ENCODE data around the gene PBRM1. TPM values are rescaled to one million over a fixed set of nuclear protein-coding genes. Genes with fewer than 3 reads are reported as not detected.

The PBRM1 gene
- total and polyA plus RNA-seq, 2 of the 8 experiments (the other 6 are each of a cell fraction or from before 2014, with no cell fraction given): 19.3 to 65.8 TPM

DNA sequence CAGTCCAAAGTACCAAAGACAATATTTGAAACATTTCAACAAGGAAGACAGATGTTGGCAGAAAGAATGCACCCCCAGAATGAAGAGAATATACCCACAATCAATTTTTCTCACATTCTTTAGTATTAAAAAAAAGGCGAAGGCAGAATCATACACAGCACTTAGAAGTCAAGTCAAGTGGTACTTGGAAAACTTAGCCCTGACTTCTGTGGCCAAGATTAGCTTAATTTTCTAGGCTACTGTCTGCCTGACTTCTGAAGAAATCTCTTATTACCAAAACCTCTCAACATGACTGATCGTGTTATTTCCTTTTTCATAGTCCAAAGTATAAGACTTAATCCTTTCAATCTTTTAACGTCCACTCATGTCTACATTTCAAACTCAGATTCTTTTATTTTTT is 60.7 kb downstream of the PBRM1 start:
- Histone ChIP-seq H2BK120ac (replicated peaks; ENCODE audit: low read depth, low read length) (no peak overlapping the region), H3K27me3 (replicated peaks in 1 of 4; ENCODE audit: control insufficient read depth in 3 of 4, extremely low read depth in 1 of 4, insufficient read depth in 3 of 4, low read length in 3 of 4) (no peaks in the 10 kb centered on the region), H2BK20ac (ENCODE audit: low read length) (no peak overlapping the region), H2BK5ac (ENCODE audit: low read depth, low read length) (no peak overlapping the region), H3K4me1 (replicated peaks in 1 of 4; ENCODE audit: control insufficient read depth in 3 of 4, insufficient read depth in 4 of 4, low read length in 3 of 4) (no peaks in the 10 kb centered on the region), H3K27ac (ENCODE audit: low read depth, low read length) (no peak overlapping the region), H4K20me1 (replicated peaks in 1 of 2; ENCODE audit: control insufficient read depth in 1 of 2, insufficient read depth in 2 of 2, low read length in 2 of 2) (no peaks in the 10 kb centered on the region), H3K79me1 (ENCODE audit: low read depth, low read length) (no peaks in the 10 kb centered on the region), H2AK5ac (ENCODE audit: low read depth, low read length) (no peak overlapping the region), H3K9me3 (ENCODE audit: insufficient read depth in 2 of 2, low read depth in 1 of 2, low read length in 1 of 2) (no peaks in the 10 kb centered on the region), H3K23me2 (ENCODE audit: low read depth, low read length) (no peaks in the 10 kb centered on the region), H3K4me3 (ENCODE audit: extremely low read depth in 1 of 4, insufficient read depth in 2 of 4, low read depth in 3 of 4, low read length in 4 of 4) (no peak overlapping the region), H4K5ac (ENCODE audit: insufficient read length, low read depth, low read length) (no peak overlapping the region), H3K4me2 (ENCODE audit: insufficient read depth in 1 of 2, low read depth in 2 of 2, low read length in 2 of 2) (no peak overlapping the region), H3K79me2 (ENCODE audit: control insufficient read depth in 1 of 2, insufficient read depth in 2 of 2, low read length in 2 of 2) (no peaks in the 10 kb centered on the region), H2BK15ac (ENCODE audit: low read length) (no peak overlapping the region), H4K91ac (replicated peaks; ENCODE audit: insufficient read length, low read length) (no peak overlapping the region), H3K18ac (ENCODE audit: extremely low read depth, low read length) (no peak overlapping the region), H2AFZ (ENCODE audit: low read length) (no peak overlapping the region), H3K4ac (replicated peaks; ENCODE audit: insufficient read length, low read depth, low read length) (no peak overlapping the region), H4K8ac (ENCODE audit: extremely low read depth, insufficient read depth, low read length) (no peak overlapping the region), H3K56ac (replicated peaks; ENCODE audit: insufficient read length, low read depth, low read length) (no peak overlapping the region), H2BK12ac (ENCODE audit: low read depth, low read length) (no peak overlapping the region), H3K36me3 (ENCODE audit: control insufficient read depth in 2 of 4, insufficient read depth in 4 of 4, low read length in 3 of 4) (peaks cover 4 to 37% (median 15%) of the 10 kb centered on the region in 4 experiments; a peak in 7 of 8 replicates), H3K9ac (replicated peaks in 1 of 4; ENCODE audit: extremely low read depth in 1 of 4, low read depth in 3 of 4, low read length in 3 of 4) (no peak overlapping the region), H3K14ac (ENCODE audit: insufficient read length) (no peak overlapping the region), H3K23ac (ENCODE audit: insufficient read length) (no peak overlapping the region)
- WGBS, 2 experiments (ENCODE audit: extremely low coverage in 1 of 2, insufficient coverage in 1 of 2, insufficient read length in 1 of 2, insufficient replicate concordance in 2 of 2, low coverage in 1 of 2, low lambda C conversion rate in 2 of 2, missing lambda C conversion rate in 1 of 2): 88% methylated on average over 3 of the region's 3 CpGs; no CpG with 5 or more reads in 1 of the 2 experiments
- ChIA-PET POLR2A (ENCODE audit: partially characterized antibody) (interaction anchor here (1.9 kb wide), 1 partner anchor 13 kb away, joined by 4 read pairs; no protein-coding TSS in a partner anchor), CTCF (ENCODE audit: partially characterized antibody) (no interaction called here)
- FAIRE-seq (no peak), DNase-seq (ENCODE audit: low read depth in 1 of 2, low spot score in 2 of 2) (no peak)
- TF ChIP-seq CREB1 (IDR thresholded peaks at IDR 0.05) (no peak), JUND (IDR thresholded peaks at IDR 0.05; ENCODE audit: low read length) (no peak), EZH2 (IDR thresholded peaks at IDR 0.05; ENCODE audit: low read depth, low read length, severe bottlenecking) (no peak), JUN (IDR thresholded peaks at IDR 0.05; ENCODE audit: low read depth, low read length) (no peak), HDAC2 (IDR thresholded peaks at IDR 0.05; ENCODE audit: borderline replicate concordance in 1 of 2, low read depth in 2 of 2, low read length in 2 of 2) (no peak), KDM1A (IDR thresholded peaks at IDR 0.05; ENCODE audit: borderline replicate concordance, low read length) (no peak), YY1 (IDR thresholded peaks at IDR 0.05; ENCODE audit: low read depth, low read length) (no peak), SIN3A (conservative IDR thresholded peaks at IDR 0.05 in 1 of 2, IDR thresholded peaks at IDR 0.05 in 1 of 2; ENCODE audit: low read depth in 1 of 2, low read length in 2 of 2) (no peak)
- TF ChIP-seq, protein P1, sequence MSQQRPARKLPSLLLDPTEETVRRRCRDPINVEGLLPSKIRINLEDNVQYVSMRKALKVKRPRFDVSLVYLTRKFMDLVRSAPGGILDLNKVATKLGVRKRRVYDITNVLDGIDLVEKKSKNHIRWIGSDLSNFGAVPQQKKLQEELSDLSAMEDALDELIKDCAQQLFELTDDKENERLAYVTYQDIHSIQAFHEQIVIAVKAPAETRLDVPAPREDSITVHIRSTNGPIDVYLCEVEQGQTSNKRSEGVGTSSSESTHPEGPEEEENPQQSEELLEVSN (IDR thresholded peaks at IDR 0.05): no peak
- TF ChIP-seq, protein P2, sequence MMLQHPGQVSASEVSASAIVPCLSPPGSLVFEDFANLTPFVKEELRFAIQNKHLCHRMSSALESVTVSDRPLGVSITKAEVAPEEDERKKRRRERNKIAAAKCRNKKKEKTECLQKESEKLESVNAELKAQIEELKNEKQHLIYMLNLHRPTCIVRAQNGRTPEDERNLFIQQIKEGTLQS (IDR thresholded peaks at IDR 0.05; ENCODE audit: insufficient read depth, low read depth, low read length): no peak

All from H1 (cell line).